ENCODE results near the gene NHP2. TPM values are rescaled to one million over a fixed set of nuclear protein-coding genes. Genes with fewer than 3 reads are reported as not detected.

NHP2 gene
- total RNA-seq, 1 donor from 2014 or later, result 175 TPM

- CTCF ChIA-PET, result no interaction called here
- intact Hi-C loops (cut with micrococcal nuclease), result no loop called here
Measured at GRCh38 chr5:178189433-178189832, 35.7 kb upstream of the NHP2 start.

DNA sequence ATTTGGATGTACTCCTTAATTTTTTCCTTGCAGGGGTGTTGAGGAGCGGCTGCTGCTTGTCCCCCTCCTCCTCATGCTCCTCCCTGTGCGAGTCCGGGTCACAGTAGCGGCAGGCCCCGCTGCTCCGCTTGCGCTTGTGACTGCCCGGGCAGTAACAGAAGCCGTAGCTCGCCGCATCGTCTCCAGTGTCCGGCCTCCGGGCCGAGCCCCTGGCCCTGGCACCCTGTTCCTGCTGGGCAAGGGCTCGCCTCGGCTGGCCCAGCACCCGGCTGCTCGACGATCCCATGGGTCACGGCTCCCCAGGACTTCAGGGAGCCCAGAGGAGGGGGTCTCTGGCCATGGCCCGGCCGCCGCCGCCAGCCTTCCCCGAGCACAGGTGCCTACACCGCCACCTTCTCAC lies 33.3 kb upstream of the NHP2 start, which contains the start of gene GMCL2:
GMCL2 (minus strand) TSS at position 358 of the 400 bp plus-strand sequence; CDS start at position 286, 72 bp downstream.
- no peaks in the 10 kb centered on the region for H3K36me3 Mint-ChIP-seq (ENCODE audit: low read depth)
- H3K27ac Mint-ChIP-seq, result no peak within 1 kb of the TSS
- DNase-seq (no peak), ATAC-seq (ENCODE audit: low read depth) (no peak)
- no peaks in the 10 kb centered on the region for H3K9me3 Mint-ChIP-seq
- TF ChIP-seq, protein P1, sequence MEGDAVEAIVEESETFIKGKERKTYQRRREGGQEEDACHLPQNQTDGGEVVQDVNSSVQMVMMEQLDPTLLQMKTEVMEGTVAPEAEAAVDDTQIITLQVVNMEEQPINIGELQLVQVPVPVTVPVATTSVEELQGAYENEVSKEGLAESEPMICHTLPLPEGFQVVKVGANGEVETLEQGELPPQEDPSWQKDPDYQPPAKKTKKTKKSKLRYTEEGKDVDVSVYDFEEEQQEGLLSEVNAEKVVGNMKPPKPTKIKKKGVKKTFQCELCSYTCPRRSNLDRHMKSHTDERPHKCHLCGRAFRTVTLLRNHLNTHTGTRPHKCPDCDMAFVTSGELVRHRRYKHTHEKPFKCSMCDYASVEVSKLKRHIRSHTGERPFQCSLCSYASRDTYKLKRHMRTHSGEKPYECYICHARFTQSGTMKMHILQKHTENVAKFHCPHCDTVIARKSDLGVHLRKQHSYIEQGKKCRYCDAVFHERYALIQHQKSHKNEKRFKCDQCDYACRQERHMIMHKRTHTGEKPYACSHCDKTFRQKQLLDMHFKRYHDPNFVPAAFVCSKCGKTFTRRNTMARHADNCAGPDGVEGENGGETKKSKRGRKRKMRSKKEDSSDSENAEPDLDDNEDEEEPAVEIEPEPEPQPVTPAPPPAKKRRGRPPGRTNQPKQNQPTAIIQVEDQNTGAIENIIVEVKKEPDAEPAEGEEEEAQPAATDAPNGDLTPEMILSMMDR (IDR thresholded peaks at IDR 0.05), result no peak
- ChIA-PET CTCF (no interaction called here), POLR2A (no interaction called here)
- H3K4me3 Mint-ChIP-seq, result no peak within 1 kb of the TSS
- H3K4me1 Mint-ChIP-seq, result no peaks in the 10 kb centered on the region
- peaks cover 11% of the 10 kb centered on the region for H3K27me3 Mint-ChIP-seq
- intact Hi-C loops (cut with micrococcal nuclease), result no loop called here

More at GRCh38 chr5:178189433-178189832, 35.7 kb upstream of the NHP2 start:
- Mint-ChIP-seq H3K4me3 (no peak overlapping the region), H3K27me3 (peaks cover 24% of the 10 kb centered on the region), H3K9me3 (no peaks in the 10 kb centered on the region), H3K4me1 (no peaks in the 10 kb centered on the region), H3K27ac (no peak overlapping the region), H3K36me3 (ENCODE audit: low read depth) (no peaks in the 10 kb centered on the region)
- ATAC-seq (ENCODE audit: low read depth) (no peak), DNase-seq (no peak)
- POLR2A ChIA-PET, result interaction anchor here (0.7 kb wide), 1 partner anchor 16 kb away, joined by 7 read pairs; no protein-coding TSS in a partner anchor
- TF ChIP-seq, protein P1 (IDR thresholded peaks at IDR 0.05), result no peak

GRCh38 chr5:178186427-178186826 lies 32.7 kb upstream of the NHP2 start:
- no peak overlapping the region for H3K4me3 Mint-ChIP-seq
- DNase-seq (no peak), ATAC-seq (ENCODE audit: low read depth) (no peak)
- ChIA-PET POLR2A (no interaction called here), CTCF (no interaction called here)
- H3K9me3 Mint-ChIP-seq, result no peaks in the 10 kb centered on the region
- TF ChIP-seq, protein P1 (IDR thresholded peaks at IDR 0.05), result no peak
- no peaks in the 10 kb centered on the region for H3K36me3 Mint-ChIP-seq (ENCODE audit: low read depth)
- H3K4me1 Mint-ChIP-seq, result no peaks in the 10 kb centered on the region
- H3K27ac Mint-ChIP-seq, result no peak overlapping the region
- intact Hi-C loops (cut with micrococcal nuclease), result no loop called here
- peaks cover 11% of the 10 kb centered on the region for H3K27me3 Mint-ChIP-seq

GRCh38 chr5:178182158-178182876 lies 28.6 kb upstream of the NHP2 start:
- intact Hi-C loops (cut with micrococcal nuclease), result no loop called here
- Mint-ChIP-seq H3K9me3 (no peaks in the 10 kb centered on the region), H3K4me3 (no peak overlapping the region), H3K36me3 (ENCODE audit: low read depth) (no peaks in the 10 kb centered on the region), H3K27ac (no peak overlapping the region), H3K4me1 (no peaks in the 10 kb centered on the region), H3K27me3 (peaks cover 13% of the 10 kb centered on the region)
- DNase-seq (no peak), ATAC-seq (ENCODE audit: low read depth) (no peak)
- CTCF ChIA-PET, result no interaction called here
- TF ChIP-seq, protein P1 (IDR thresholded peaks at IDR 0.05), result no peak
- POLR2A ChIA-PET, result no interaction called here

GRCh38 chr5:178180141-178180863 lies 26.6 kb upstream of the NHP2 start:
- Mint-ChIP-seq H3K4me1 (no peaks in the 10 kb centered on the region), H3K9me3 (no peaks in the 10 kb centered on the region), H3K27ac (no peak overlapping the region), H3K36me3 (ENCODE audit: low read depth) (no peaks in the 10 kb centered on the region), H3K27me3 (peaks cover 14% of the 10 kb centered on the region), H3K4me3 (no peak overlapping the region)
- no peak for ATAC-seq (ENCODE audit: low read depth)
- DNase-seq, result no peak
- POLR2A ChIA-PET, result no interaction called here
- TF ChIP-seq, protein P1 (IDR thresholded peaks at IDR 0.05), result no peak
- intact Hi-C loops (cut with micrococcal nuclease), result no loop called here
- CTCF ChIA-PET, result no interaction called here
